Suprapubic skin (tissue), 4 donors: ENCODE measurements around the gene MAGI1. TPM values are rescaled to one million over a fixed set of nuclear protein-coding genes. Genes with fewer than 3 reads are reported as not detected.

Experiments
- DNase-seq, 2 donors: peaks; one replicate each; pipeline ENCODE4 v3.0.0-alpha.2; 2019; ENCODE audit warnings: low spot score in 2 of 2
- H3K27ac ChIP-seq: fragments of 200-600 bp; sonication (generic); one replicate; pipeline ENCODE4 v1.5.1; 2019
- H3K27me3 ChIP-seq: fragments of 200-600 bp; sonication (generic); one replicate; pipeline ENCODE4 v1.5.1; 2019
- H3K36me3 ChIP-seq: fragments of 200-600 bp; sonication (generic); one replicate; pipeline ENCODE4 v1.5.1; 2019
- H3K4me1 ChIP-seq: fragments of 200-600 bp; sonication (generic); one replicate; pipeline ENCODE4 v1.5.1; 2019
- H3K4me3 ChIP-seq: fragments of 200-600 bp; sonication (generic); one replicate; pipeline ENCODE4 v1.5.1; 2019; ENCODE audit warnings: mild to moderate bottlenecking
- H3K9me3 ChIP-seq: fragments of 200-600 bp; sonication (generic); one replicate; pipeline ENCODE4 v1.5.1; 2019
- EP300 ChIP-seq: sonication (generic); formaldehyde crosslinking; IDR thresholded peaks from one replicate; pipeline ENCODE4 v1.6.1; 2017; ENCODE audit warnings: antibody characterized with exemption
- POLR2A ChIP-seq, 2 donors: fragments of 450-650 bp; IDR thresholded peaks; one replicate each; pipeline ENCODE4 v1.6.1; 2017; ENCODE audit warnings: antibody characterized with exemption in 2 of 2, mild to moderate bottlenecking in 2 of 2, moderate library complexity in 2 of 2
- POLR2AphosphoS5 ChIP-seq, 3 donors: sonication (generic); formaldehyde crosslinking; IDR thresholded peaks; one replicate each; pipeline ENCODE4 v1.6.1; 2017; ENCODE audit warnings: antibody characterized with exemption in 3 of 3
- WGBS: methylation state at CpG from one replicate; pipeline ENCODE4 v1.1.5; 2018; 5-methylcytosine and 5-hydroxymethylcytosine counted together
- total RNA-seq, 4 donors: library from RNA; depleted of rRNA; stranded (reverse); fragments of >200 nt; gene quantifications; one replicate each; pipeline ENCODE4 v1.1.0, GENCODE V29; 2016
- TF ChIP-seq, protein P1 (sequence below), 2 donors: fragments of 200-600 bp in 1 of 2; fragments of 450-650 bp in 1 of 2; sonication (generic) in 1 of 2; IDR thresholded peaks; one replicate each; pipeline ENCODE4 v1.5.1; 2016 to 2019; ENCODE audit warnings: antibody characterized with exemption in 2 of 2, mild to moderate bottlenecking in 1 of 2, moderate library complexity in 1 of 2

MAGI1 gene
- total RNA-seq, 4 donors from 2014 or later, result 37.9 to 71.5 (median 48.6) TPM

DNA sequence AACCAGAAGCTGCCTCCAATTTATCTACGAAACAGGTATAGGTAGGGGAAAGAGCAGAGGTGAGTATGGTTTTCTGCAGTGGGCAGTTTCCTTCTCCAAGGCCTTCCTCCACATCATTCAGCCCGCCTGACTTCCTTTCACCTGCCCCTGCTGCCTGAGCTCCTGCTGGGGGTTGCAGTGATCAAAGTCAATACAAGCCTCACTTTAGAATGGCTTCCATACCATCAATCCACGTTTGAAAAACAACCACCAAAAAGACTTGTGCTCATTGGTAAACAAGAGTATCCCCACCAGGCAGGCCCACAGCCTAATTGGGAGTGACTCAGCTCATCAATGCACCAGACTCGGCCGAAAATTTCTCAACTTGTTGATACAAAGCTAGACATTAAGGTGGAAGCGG lies 159.9 kb downstream of the MAGI1 start:
- Histone ChIP-seq H3K4me3 (no peak overlapping the region), H3K36me3 (no peaks in the 10 kb centered on the region), H3K4me1 (peaks cover 19% of the 10 kb centered on the region), H3K27ac (no peak overlapping the region), H3K27me3 (no peaks in the 10 kb centered on the region), H3K9me3 (no peaks in the 10 kb centered on the region)
- TF ChIP-seq EP300, result no peak
- TF ChIP-seq POLR2A (IDR thresholded peaks at IDR 0.05), result no peak
- TF ChIP-seq POLR2AphosphoS5 (IDR thresholded peaks at IDR 0.05), result no peak
- TF ChIP-seq, protein P1, sequence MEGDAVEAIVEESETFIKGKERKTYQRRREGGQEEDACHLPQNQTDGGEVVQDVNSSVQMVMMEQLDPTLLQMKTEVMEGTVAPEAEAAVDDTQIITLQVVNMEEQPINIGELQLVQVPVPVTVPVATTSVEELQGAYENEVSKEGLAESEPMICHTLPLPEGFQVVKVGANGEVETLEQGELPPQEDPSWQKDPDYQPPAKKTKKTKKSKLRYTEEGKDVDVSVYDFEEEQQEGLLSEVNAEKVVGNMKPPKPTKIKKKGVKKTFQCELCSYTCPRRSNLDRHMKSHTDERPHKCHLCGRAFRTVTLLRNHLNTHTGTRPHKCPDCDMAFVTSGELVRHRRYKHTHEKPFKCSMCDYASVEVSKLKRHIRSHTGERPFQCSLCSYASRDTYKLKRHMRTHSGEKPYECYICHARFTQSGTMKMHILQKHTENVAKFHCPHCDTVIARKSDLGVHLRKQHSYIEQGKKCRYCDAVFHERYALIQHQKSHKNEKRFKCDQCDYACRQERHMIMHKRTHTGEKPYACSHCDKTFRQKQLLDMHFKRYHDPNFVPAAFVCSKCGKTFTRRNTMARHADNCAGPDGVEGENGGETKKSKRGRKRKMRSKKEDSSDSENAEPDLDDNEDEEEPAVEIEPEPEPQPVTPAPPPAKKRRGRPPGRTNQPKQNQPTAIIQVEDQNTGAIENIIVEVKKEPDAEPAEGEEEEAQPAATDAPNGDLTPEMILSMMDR (IDR thresholded peaks at IDR 0.05), result no peak
- no peak for DNase-seq
- 65% methylated on average over 6 of the region's 6 CpGs for WGBS

GRCh38 chr3:65877160-65877559 lies 161.6 kb downstream of the MAGI1 start:
- Histone ChIP-seq H3K4me3 (no peak overlapping the region), H3K9me3 (no peaks in the 10 kb centered on the region), H3K27ac (no peak overlapping the region), H3K36me3 (no peaks in the 10 kb centered on the region), H3K4me1 (peaks cover 12% of the 10 kb centered on the region), H3K27me3 (no peaks in the 10 kb centered on the region)
- DNase-seq, result no peak
- no peak for TF ChIP-seq EP300
- TF ChIP-seq, protein P1 (IDR thresholded peaks at IDR 0.05), result no peak
- no peak for TF ChIP-seq POLR2A (IDR thresholded peaks at IDR 0.05)
- TF ChIP-seq POLR2AphosphoS5 (IDR thresholded peaks at IDR 0.05), result no peak
- WGBS, result 44% methylated on average over 2 of the region's 2 CpGs

DNA sequence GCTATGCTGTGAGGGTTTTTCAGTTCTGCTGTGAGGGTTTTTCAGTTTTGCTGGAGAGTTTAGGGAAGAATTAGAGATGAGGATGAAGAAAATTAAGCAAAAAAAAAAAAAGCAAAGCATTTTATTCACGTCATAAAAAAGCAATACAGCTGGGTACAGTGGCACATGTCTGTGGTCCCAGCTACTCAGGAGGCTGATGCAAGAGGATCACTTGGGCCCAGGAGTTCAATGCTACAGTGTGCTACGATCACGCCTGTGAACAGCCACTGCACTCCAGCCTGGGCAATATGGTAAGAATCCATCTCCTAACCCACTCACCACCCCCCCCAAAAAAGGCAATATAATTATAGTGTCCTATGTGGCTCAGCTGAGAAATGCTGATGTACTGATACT lies 162.7 kb downstream of the MAGI1 start:
- H3K4me3 ChIP-seq, result no peak overlapping the region
- H3K27ac ChIP-seq, result no peak overlapping the region
- no peaks in the 10 kb centered on the region for H3K27me3 ChIP-seq
- no peak for DNase-seq
- H3K9me3 ChIP-seq, result no peaks in the 10 kb centered on the region
- peaks cover 12% of the 10 kb centered on the region for H3K4me1 ChIP-seq
- TF ChIP-seq, protein P1 (IDR thresholded peaks at IDR 0.05), result no peak
- TF ChIP-seq EP300, result no peak
- no peak for TF ChIP-seq POLR2A (IDR thresholded peaks at IDR 0.05)
- no peak for TF ChIP-seq POLR2AphosphoS5 (IDR thresholded peaks at IDR 0.05)
- 79% methylated on average over 3 of the region's 3 CpGs for WGBS
- H3K36me3 ChIP-seq, result no peaks in the 10 kb centered on the region

DNA sequence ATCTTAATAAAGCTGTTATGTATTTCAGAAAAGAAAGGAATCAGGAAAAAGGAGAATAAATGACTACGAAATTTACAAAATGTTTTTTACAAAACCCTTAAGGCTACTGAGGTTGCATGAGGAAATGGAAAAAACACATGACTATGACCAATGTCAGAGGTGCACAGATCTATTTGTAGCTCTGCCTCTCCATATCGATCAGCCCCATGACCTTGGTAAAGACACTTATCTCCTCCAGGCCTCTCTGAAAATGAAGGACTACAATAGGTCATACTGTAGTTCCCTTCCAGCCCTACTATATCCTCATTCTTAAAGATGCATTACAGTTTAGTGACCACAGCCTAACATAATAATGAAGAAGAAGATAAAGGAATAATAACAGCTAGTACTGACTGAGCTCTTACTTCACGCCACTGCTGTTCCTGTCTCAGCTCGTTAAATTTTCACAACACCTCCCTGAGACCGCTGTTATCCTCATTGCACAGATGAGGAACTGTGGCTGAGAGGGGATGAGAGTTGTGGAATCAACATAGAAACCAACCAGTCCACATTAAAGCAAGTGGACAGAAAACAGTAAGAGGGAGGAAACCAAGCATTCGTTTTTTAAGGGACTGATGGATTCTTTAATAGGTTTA lies 163.2 kb downstream of the MAGI1 start:
- no peak overlapping the region for H3K4me3 ChIP-seq
- no peak for TF ChIP-seq POLR2AphosphoS5 (IDR thresholded peaks at IDR 0.05)
- TF ChIP-seq, protein P1 (IDR thresholded peaks at IDR 0.05), result no peak
- no peak for TF ChIP-seq EP300
- TF ChIP-seq POLR2A (IDR thresholded peaks at IDR 0.05), result no peak
- H3K27ac ChIP-seq, result no peak overlapping the region
- no peaks in the 10 kb centered on the region for H3K36me3 ChIP-seq
- WGBS, result 77% methylated on average over 6 of the region's 6 CpGs
- H3K27me3 ChIP-seq, result no peaks in the 10 kb centered on the region
- no peaks in the 10 kb centered on the region for H3K9me3 ChIP-seq
- H3K4me1 ChIP-seq, result peaks cover 12% of the 10 kb centered on the region
- no peak for DNase-seq

DNA sequence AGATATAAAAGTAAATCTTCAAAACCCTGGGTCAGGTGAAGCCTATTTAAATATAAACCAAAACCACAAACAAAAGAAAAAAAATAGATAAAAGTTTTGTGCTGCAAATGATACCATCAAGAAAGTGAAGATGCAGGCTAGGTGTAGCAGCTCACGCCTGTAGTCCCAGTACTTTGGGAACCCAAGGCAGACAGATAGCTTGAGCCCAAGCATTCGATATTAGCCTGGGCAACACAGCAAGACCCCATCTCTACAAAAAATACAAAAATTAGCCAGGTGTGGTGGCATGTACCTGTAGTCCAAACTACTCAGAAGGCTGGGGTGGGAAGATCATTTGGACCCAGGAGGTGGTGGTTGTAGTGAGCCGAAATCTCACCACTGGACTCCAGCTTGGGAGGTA lies 164.8 kb downstream of the MAGI1 start:
- DNase-seq, result no peak
- TF ChIP-seq, protein P1 (IDR thresholded peaks at IDR 0.05), result no peak
- no peak for TF ChIP-seq POLR2AphosphoS5 (IDR thresholded peaks at IDR 0.05)
- TF ChIP-seq POLR2A (IDR thresholded peaks at IDR 0.05), result no peak

More for the DNA sequence above, 164.8 kb downstream of the MAGI1 start:
- H3K4me3 ChIP-seq, result no peak overlapping the region
- H3K36me3 ChIP-seq, result no peaks in the 10 kb centered on the region
- no peaks in the 10 kb centered on the region for H3K27me3 ChIP-seq
- peaks cover 10% of the 10 kb centered on the region for H3K4me1 ChIP-seq
- WGBS, result 94% methylated on average over 3 of the region's 3 CpGs
- H3K27ac ChIP-seq, result no peak overlapping the region
- H3K9me3 ChIP-seq, result no peaks in the 10 kb centered on the region
